GM21381 (cell line): Measurements from ENCODE around the gene EPHA7.

Source experiments
- ATAC-seq: cut with Tn5 transposase; IDR thresholded peaks from one replicate; pipeline ENCODE4 v1.9.1; 2021; ENCODE audit warnings: mild to moderate bottlenecking, moderate library complexity; ENCODE audit not compliant: unreplicated experiment

Gene EPHA7

GRCh38 chr6:93327857-93328256 lies 91.5 kb downstream of the EPHA7 start:
- no peak for ATAC-seq

DNA sequence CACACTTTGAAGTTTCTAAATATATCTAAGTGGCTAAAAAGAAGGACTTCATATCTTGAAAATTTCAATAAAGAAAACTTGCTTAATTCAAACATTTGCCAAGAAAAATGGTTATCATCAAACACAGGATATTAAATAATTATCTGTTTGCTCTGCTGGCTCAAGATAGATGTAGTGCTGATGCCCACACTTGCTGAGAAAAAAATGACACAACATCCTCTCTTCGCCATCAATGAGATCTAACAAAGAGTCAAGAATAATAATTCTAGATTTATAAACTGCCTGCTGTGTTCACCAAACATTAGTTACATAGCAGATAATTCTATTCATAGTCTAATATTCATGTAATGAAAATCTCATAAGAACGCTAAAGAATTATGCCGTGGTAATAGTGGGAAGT lies 93.6 kb downstream of the EPHA7 start:
- no peak for ATAC-seq

DNA sequence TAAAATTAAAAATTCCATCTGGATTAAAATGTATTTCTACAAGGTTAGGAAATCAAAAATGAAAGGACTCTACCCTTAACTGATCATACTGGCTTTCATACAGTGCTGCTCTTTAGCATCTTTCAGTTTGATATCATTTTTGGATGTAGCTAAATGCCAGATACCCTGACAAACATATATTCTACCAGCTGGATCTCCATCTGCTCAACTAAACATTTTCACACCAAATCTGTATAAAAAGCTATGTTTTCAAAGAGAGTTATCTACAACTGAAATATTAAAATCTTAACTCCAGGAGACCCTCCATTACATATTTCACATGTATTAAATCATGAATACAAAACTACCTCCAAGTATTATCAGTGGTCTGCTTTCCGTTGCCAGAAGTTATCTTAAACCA lies 95.7 kb downstream of the EPHA7 start:
- no peak for ATAC-seq

- no peak for ATAC-seq
Measured at GRCh38 chr6:93322651-93323050, 96.7 kb downstream of the EPHA7 start.

GRCh38 chr6:93319304-93319703 lies 100.1 kb downstream of the EPHA7 start:
- ATAC-seq, result no peak

DNA sequence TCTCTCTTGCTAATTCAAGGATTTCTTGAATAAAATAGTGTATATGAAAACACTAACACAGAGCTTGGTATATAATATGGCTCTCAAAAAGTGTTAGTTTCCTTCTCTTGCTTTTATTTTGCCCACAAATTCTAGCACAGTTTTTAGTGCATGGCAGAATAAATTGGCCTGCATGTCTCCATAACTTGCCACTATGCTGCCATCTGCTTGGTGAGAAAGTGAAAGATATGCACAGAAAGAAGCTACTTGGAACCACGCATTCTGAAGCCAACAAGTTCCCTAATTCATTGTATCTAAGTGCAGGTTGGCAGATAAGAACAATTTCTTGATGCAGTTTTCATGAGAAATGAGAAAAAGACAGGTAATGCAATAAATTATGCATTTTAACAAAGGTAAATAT lies 101.2 kb downstream of the EPHA7 start:
- ATAC-seq, result no peak

DNA sequence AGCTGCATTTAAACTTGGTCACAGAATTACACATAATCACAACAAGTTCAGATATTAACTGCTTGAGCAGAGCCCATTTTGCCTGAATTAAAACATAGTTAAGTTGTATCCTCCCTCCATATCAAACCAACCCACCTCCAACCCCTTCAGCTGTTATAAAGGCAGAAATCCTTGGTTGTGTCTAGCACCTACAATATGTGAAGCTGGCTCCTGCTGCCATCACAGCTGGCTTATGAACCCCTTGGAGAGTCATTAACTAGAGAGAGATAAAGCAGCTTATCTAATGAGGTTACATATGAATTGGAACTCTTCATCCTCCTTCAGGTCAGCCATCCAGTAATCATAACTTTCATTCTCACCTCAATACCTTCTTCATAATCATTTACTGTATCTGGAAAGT lies 101.8 kb downstream of the EPHA7 start:
- ATAC-seq, result no peak

GRCh38 chr6:93307505-93308409 lies 111.6 kb downstream of the EPHA7 start:
- no peak for ATAC-seq

DNA sequence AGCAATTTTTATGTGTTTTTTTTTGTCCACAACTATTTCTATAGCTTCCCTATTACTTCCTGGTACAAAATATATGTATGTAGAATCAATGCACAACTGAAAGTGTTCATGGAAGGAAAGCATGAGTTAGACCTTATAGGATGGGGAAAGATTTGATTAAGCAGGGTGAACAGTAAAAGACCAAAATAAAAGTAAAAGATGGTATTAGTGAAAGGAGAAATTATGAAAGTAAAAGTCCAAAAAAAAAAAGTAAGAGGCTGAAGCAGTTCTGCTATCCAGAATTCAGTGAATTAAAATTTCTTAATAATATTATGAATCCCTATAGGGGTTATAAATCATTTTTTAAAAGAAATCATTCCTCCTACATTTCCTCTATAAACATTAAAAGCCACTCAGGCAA lies 114.3 kb downstream of the EPHA7 start:
- ATAC-seq, result no peak

GRCh38 chr6:93304505-93304904 lies 114.9 kb downstream of the EPHA7 start:
- no peak for ATAC-seq

DNA sequence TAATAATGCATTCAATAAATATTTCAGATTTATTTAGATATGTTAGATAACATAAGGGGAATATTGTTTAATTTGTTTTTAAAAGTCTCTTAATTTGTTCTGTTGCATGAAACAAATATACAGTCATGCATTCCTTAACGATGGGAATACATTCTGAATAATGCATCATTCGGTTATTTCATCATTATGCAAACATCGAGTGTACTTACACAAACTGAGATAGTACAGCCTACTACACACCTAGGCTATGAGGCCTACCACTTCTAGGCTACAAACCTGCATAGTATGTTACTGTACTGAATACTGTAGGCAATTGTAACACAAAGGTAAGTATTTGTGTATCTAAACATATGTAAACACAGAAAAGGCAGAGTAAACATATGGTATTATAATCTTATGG lies 118.7 kb downstream of the EPHA7 start:
- ATAC-seq, result no peak

- ATAC-seq, result no peak
Measured at GRCh38 chr6:93299622-93300021, 119.7 kb downstream of the EPHA7 start.

DNA sequence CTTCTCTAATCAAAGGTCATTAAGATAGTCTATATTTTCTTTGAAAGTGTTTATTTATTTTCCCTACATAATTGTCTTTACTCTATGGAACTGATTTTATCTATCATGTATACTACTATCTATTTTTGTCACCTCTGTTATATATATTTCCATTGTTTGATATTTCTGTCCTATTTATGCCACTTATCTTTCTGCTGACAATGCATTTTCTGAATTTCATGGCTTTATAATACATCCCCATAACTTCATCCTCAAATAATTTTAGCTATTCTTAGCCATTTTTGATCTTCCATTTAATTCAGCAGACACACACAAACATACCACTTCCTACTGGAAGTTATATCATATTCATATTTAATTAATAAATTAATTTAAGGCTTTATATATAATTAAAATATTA lies 123.7 kb downstream of the EPHA7 start:
- ATAC-seq, result no peak

- no peak for ATAC-seq
Measured at GRCh38 chr6:93294879-93295278, 124.5 kb downstream of the EPHA7 start.

- ATAC-seq, result no peak
Measured at GRCh38 chr6:93293872-93294271, 125.5 kb downstream of the EPHA7 start.

GRCh38 chr6:93293460-93293859 lies 125.9 kb downstream of the EPHA7 start:
- no peak for ATAC-seq

DNA sequence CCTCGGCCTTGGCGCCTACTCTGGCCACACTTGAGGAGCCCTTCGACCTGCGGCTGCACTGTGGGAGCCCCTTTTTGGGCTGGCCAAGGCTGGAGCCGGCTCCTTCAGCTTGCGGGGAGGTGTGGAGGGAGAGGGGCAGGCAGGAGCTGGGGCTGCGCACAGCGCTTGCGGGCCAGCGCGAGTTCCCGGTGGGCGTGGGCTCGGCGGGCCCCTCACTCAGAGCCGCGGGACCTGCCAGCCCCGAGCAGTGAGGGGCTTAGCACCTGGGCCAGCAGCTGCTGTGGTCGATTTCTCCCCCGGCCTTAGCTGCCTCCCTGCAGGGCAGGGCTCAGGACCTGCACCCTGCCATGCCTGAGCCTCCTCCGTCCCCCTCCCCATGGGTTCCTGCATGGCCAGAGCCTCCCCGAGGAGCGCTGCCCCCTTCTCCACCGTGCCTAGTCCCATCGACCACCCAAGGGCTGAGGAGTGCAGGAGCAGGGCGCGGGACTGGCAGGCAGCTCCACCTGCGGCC lies 136.8 kb downstream of the EPHA7 start:
- ATAC-seq, result no peak

DNA sequence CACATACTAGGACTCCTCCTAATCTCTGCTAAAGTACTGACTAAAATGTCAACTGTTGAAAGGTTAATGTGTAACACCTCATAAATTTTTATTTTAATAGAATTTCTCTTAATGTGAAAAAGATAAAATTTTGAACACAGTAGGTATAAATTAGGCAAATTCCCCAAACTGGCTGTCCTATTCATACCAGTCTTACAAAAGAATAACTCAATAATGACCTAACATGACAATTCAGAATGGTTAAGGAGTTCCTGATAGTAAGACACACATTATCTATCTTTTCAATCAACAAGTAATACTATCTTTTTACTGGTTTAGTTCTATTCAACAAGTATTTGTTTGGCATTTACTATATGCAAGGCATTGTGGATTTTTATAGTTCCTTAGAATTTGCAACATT lies 141.1 kb downstream of the EPHA7 start:
- no peak for ATAC-seq

GRCh38 chr6:93272896-93273295 lies 146.5 kb downstream of the EPHA7 start:
- ATAC-seq, result no peak

- ATAC-seq, result no peak
Measured at GRCh38 chr6:93272211-93272610, 147.1 kb downstream of the EPHA7 start.

- ATAC-seq, result no peak
Measured at GRCh38 chr6:93266116-93266817, 153.1 kb downstream of the EPHA7 start.

GRCh38 chr6:93260881-93261280 lies 158.5 kb downstream of the EPHA7 start:
- ATAC-seq, result no peak
